HepG2 (cell line): Measurements from ENCODE around the gene DRC7. TPM values are rescaled to one million over a fixed set of nuclear protein-coding genes. Genes with fewer than 3 reads are reported as not detected.

Experiments used
- CBFB ChIP-seq: sonication (generic); formaldehyde crosslinking; IDR thresholded peaks from 2 replicates; pipeline ENCODE4 v1.4.0; 2020; ENCODE audit warnings: missing genetic modification reagents
- DMAP1 ChIP-seq: IDR thresholded peaks from 2 replicates; pipeline ENCODE4 v1.6.1; 2016
- JUN ChIP-seq: sonication (generic); formaldehyde crosslinking; IDR thresholded peaks from 2 replicates; pipeline ENCODE4 v1.4.0; 2020; ENCODE audit warnings: mild to moderate bottlenecking, missing genetic modification reagents
- ZBTB49 ChIP-seq: sonication (generic); formaldehyde crosslinking; IDR thresholded peaks from 2 replicates; pipeline ENCODE4 v1.4.0; 2020; ENCODE audit warnings: missing genetic modification reagents, borderline replicate concordance
- ZMAT3 ChIP-seq: sonication (generic); formaldehyde crosslinking; conservative IDR thresholded peaks from 2 replicates; pipeline ENCODE4 v1.7.0; 2021; ENCODE audit warnings: missing genetic modification reagents
- ZNF343 ChIP-seq: sonication (generic); formaldehyde crosslinking; IDR thresholded peaks from 2 replicates; pipeline ENCODE4 v1.4.0; 2020; ENCODE audit warnings: mild to moderate bottlenecking, missing genetic modification reagents
- ZNF605 ChIP-seq: sonication (generic); formaldehyde crosslinking; IDR thresholded peaks from 2 replicates; pipeline ENCODE4 v1.8.0; 2022; ENCODE audit warnings: mild to moderate bottlenecking, missing genetic modification reagents
- polyA plus RNA-seq, 8 experiments: library from polyadenylated mRNA; depleted of rRNA in 3 of 8; stranded (reverse) in 7 of 8; unstranded in 1 of 8; fragments of >200 nt; fragmentation: Illumina TruSeq in 4 of 8; extraction: Trizol in 4 of 8; gene quantifications; 2 replicates each; pipeline versions ENCODE4 v1.2.1 to v1.2.3, GENCODE V29; 2011 to 2016; ENCODE audit warnings: low read depth in 4 of 8, missing spikeins in 1 of 8, mixed read lengths in 1 of 8; ENCODE audit not compliant: insufficient read depth in 1 of 8
- total RNA-seq, 5 experiments: library from RNA; depleted of rRNA; stranded (reverse); fragments of >200 nt; fragmentation: Illumina TruSeq; extraction: Trizol; gene quantifications; 2 replicates each; pipeline ENCODE4 v1.2.3, GENCODE V29; 2016; ENCODE audit warnings: low read depth in 1 of 5
- TF ChIP-seq, protein P1 (sequence below): sonication (generic); formaldehyde crosslinking; IDR thresholded peaks from 2 replicates; pipeline ENCODE4 v1.4.0; 2020; ENCODE audit warnings: missing genetic modification reagents
- TF ChIP-seq, protein P2 (sequence below): IDR thresholded peaks from 2 replicates; pipeline ENCODE4 v1.6.1; 2016; ENCODE audit warnings: low read depth, borderline replicate concordance
- TF ChIP-seq, protein P3 (sequence below): sonication (generic); formaldehyde crosslinking; IDR thresholded peaks from 2 replicates; pipeline ENCODE4 v1.5.0; 2020; ENCODE audit warnings: mild to moderate bottlenecking, missing genetic modification reagents, borderline replicate concordance
- TF ChIP-seq, protein P4 (sequence below): IDR thresholded peaks from 2 replicates; pipeline ENCODE4 v1.6.1; 2016; ENCODE audit warnings: low read depth, missing genetic modification reagents, missing compliant biosample characterization

DRC7 gene
- total and polyA plus RNA-seq, 2 of the 13 experiments (the other 11 are each of a cell fraction or from before 2014, with no cell fraction given): 2.7 to 3.4 TPM

- TF ChIP-seq, protein P1, sequence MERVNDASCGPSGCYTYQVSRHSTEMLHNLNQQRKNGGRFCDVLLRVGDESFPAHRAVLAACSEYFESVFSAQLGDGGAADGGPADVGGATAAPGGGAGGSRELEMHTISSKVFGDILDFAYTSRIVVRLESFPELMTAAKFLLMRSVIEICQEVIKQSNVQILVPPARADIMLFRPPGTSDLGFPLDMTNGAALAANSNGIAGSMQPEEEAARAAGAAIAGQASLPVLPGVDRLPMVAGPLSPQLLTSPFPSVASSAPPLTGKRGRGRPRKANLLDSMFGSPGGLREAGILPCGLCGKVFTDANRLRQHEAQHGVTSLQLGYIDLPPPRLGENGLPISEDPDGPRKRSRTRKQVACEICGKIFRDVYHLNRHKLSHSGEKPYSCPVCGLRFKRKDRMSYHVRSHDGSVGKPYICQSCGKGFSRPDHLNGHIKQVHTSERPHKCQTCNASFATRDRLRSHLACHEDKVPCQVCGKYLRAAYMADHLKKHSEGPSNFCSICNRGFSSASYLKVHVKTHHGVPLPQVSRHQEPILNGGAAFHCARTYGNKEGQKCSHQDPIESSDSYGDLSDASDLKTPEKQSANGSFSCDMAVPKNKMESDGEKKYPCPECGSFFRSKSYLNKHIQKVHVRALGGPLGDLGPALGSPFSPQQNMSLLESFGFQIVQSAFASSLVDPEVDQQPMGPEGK (CRISPR knock-in tag): peak; percentile 76; the same call in 1 of the 2 replicates
- TF ChIP-seq JUN (CRISPR knock-in tag) (peak; percentile 55; the same call in 1 of the 2 replicates), ZBTB49 (CRISPR knock-in tag) (no peak), CBFB (CRISPR knock-in tag) (peak; percentile 92), DMAP1 (no peak), ZNF343 (CRISPR knock-in tag) (0 out of 2 replicates have a peak, but pooled peaks have one; percentile 72), ZMAT3 (peak; percentile 60; the same call in 1 of the 2 replicates), ZNF605 (CRISPR knock-in tag) (peak; percentile 23; the same call in 1 of the 2 replicates)
- TF ChIP-seq, protein P2, sequence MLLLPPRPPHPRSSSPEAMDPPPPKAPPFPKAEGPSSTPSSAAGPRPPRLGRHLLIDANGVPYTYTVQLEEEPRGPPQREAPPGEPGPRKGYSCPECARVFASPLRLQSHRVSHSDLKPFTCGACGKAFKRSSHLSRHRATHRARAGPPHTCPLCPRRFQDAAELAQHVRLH (CRISPR knock-in tag): peak; percentile 97
- TF ChIP-seq, protein P3, sequence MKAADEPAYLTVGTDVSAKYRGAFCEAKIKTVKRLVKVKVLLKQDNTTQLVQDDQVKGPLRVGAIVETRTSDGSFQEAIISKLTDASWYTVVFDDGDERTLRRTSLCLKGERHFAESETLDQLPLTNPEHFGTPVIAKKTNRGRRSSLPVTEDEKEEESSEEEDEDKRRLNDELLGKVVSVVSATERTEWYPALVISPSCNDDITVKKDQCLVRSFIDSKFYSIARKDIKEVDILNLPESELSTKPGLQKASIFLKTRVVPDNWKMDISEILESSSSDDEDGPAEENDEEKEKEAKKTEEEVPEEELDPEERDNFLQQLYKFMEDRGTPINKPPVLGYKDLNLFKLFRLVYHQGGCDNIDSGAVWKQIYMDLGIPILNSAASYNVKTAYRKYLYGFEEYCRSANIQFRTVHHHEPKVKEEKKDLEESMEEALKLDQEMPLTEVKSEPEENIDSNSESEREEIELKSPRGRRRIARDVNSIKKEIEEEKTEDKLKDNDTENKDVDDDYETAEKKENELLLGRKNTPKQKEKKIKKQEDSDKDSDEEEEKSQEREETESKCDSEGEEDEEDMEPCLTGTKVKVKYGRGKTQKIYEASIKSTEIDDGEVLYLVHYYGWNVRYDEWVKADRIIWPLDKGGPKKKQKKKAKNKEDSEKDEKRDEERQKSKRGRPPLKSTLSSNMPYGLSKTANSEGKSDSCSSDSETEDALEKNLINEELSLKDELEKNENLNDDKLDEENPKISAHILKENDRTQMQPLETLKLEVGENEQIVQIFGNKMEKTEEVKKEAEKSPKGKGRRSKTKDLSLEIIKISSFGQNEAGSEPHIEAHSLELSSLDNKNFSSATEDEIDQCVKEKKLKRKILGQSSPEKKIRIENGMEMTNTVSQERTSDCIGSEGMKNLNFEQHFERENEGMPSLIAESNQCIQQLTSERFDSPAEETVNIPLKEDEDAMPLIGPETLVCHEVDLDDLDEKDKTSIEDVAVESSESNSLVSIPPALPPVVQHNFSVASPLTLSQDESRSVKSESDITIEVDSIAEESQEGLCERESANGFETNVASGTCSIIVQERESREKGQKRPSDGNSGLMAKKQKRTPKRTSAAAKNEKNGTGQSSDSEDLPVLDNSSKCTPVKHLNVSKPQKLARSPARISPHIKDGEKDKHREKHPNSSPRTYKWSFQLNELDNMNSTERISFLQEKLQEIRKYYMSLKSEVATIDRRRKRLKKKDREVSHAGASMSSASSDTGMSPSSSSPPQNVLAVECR (CRISPR knock-in tag): peak; percentile 24; the same call in 1 of the 2 replicates
- TF ChIP-seq, protein P4, sequence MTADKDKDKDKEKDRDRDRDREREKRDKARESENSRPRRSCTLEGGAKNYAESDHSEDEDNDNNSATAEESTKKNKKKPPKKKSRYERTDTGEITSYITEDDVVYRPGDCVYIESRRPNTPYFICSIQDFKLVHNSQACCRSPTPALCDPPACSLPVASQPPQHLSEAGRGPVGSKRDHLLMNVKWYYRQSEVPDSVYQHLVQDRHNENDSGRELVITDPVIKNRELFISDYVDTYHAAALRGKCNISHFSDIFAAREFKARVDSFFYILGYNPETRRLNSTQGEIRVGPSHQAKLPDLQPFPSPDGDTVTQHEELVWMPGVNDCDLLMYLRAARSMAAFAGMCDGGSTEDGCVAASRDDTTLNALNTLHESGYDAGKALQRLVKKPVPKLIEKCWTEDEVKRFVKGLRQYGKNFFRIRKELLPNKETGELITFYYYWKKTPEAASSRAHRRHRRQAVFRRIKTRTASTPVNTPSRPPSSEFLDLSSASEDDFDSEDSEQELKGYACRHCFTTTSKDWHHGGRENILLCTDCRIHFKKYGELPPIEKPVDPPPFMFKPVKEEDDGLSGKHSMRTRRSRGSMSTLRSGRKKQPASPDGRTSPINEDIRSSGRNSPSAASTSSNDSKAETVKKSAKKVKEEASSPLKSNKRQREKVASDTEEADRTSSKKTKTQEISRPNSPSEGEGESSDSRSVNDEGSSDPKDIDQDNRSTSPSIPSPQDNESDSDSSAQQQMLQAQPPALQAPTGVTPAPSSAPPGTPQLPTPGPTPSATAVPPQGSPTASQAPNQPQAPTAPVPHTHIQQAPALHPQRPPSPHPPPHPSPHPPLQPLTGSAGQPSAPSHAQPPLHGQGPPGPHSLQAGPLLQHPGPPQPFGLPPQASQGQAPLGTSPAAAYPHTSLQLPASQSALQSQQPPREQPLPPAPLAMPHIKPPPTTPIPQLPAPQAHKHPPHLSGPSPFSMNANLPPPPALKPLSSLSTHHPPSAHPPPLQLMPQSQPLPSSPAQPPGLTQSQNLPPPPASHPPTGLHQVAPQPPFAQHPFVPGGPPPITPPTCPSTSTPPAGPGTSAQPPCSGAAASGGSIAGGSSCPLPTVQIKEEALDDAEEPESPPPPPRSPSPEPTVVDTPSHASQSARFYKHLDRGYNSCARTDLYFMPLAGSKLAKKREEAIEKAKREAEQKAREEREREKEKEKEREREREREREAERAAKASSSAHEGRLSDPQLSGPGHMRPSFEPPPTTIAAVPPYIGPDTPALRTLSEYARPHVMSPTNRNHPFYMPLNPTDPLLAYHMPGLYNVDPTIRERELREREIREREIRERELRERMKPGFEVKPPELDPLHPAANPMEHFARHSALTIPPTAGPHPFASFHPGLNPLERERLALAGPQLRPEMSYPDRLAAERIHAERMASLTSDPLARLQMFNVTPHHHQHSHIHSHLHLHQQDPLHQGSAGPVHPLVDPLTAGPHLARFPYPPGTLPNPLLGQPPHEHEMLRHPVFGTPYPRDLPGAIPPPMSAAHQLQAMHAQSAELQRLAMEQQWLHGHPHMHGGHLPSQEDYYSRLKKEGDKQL (CRISPR knock-in tag): peak; percentile 56; the same call in 1 of the 2 replicates
Observed at GRCh38 chr16:57648581-57649442, 45.8 kb upstream of the DRC7 start (continued).
